IPS-20b (cell line): ENCODE measurements around the gene MYT1.

Experiments used
- H3K27ac ChIP-seq: one replicate; pipeline ENCODE4 v1.5.1; 2013; ENCODE audit warnings: low read length
- H3K27me3 ChIP-seq: 2 replicates; pipeline ENCODE4 v1.6.1; 2013; ENCODE audit warnings: mild to moderate bottlenecking, low read length, inconsistent platforms; ENCODE audit not compliant: insufficient read depth
- H3K36me3 ChIP-seq: 2 replicates; pipeline ENCODE4 v1.6.1; 2013; ENCODE audit warnings: low read depth, mild to moderate bottlenecking, inconsistent platforms, low read length, moderate library complexity; ENCODE audit not compliant: insufficient read depth
- H3K4me1 ChIP-seq: 2 replicates; pipeline ENCODE4 v1.6.1; 2013; ENCODE audit warnings: mild to moderate bottlenecking, control low read depth, inconsistent platforms, low read length, moderate library complexity; ENCODE audit not compliant: insufficient read depth
- H3K4me3 ChIP-seq: 2 replicates; pipeline ENCODE4 v1.5.1; 2013; ENCODE audit warnings: mild to moderate bottlenecking, low read length, inconsistent platforms
- H3K9ac ChIP-seq: 2 replicates; pipeline ENCODE4 v1.6.1; 2013; ENCODE audit warnings: low read depth, mild to moderate bottlenecking, inconsistent platforms, low read length, moderate library complexity
- H3K9me3 ChIP-seq: 2 replicates; pipeline ENCODE4 v1.6.1; 2013; ENCODE audit warnings: mild to moderate bottlenecking, low read depth, low read length, inconsistent platforms; ENCODE audit not compliant: insufficient read depth

MYT1 gene

DNA sequence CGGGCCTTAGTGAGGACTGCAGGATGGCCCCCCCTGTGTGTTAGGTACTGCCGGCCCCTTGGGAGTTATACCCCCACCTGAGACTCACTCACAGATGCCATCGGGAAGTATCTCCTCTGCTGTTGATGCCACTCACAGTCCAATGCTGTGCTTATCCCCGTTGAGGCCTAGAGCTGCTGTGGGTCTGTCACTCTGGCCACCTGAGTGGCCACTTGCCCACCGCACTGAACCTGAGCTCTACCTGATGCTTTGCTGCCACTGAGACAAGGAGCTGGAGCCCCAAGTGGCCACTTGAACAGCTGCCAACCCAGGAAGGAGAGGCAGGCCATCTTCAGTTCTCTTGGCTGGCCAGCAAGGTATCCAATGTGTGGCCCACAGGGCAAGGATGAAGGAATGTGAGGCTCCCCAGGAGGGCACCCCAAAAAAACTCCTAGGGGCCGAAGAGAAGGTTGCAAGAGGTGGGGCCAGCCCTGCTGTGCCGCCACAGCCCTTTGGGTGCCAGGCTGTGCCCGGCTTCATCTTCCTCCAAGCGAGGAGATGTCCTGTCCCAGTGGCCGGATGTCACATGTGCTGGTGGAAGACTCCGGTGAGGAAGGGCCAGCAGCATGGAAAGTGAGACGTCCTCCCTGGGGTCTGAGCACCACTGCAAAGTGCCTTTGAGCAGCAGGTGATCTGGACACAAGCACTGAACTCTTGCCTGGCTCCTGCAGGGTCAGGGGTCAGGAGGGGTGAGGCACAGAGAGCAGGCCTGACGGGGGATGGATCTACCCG is 61.8 kb downstream of the MYT1 start:
- no peak overlapping the region for H3K9ac ChIP-seq
- no peaks in the 10 kb centered on the region for H3K27me3 ChIP-seq
- no peaks in the 10 kb centered on the region for H3K36me3 ChIP-seq
- H3K4me3 ChIP-seq: no peak overlapping the region
- H3K27ac ChIP-seq: no peak overlapping the region
- H3K4me1 ChIP-seq: peaks cover 9% of the 10 kb centered on the region; the same call in 1 of the 2 replicates
- no peaks in the 10 kb centered on the region for H3K9me3 ChIP-seq

DNA sequence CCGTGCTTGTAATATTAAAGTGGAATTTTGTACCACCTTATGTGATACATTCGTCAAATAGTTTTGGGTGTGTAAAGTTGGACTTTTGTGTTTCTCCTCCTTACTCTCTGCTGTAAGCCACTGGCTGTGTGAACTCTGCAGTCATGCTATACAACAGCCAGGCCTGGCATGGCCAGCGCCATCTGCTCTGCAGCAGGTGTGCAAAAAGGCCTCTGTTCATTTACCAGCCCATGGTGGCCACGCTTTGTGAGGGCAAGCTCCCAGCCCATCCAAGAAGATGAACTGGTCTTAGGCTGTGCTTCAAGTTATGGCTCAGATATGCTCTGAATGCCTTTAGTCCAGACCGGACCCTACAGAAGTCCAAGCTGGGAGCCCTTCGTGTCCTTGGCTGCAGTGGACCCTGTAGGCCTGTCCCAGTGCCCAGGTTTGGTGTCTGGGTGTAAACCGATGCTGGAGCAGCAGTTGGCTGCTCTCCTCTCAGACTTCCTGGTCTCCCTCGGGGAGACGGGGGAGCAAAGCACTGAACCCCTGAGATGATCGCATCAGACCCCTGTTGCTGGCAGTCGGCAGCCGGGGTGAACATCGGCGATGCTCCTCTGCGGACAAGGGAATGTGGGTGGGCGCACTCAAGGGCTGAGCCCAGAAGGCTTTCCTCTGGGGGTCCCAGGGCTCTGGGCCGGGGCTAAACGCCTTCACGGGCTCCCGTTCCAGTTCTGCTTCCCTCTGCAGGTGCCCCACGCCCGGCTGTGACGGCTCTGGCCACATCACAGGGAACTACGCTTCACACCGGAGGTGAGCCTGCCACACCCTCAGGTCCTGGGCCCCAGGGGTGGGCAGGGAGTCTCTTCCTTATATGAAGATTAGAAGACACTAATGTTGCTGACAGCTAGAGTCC is 62.7 kb downstream of the MYT1 start:
- Histone ChIP-seq H3K4me1 (peaks cover 9% of the 10 kb centered on the region; the same call in 1 of the 2 replicates), H3K4me3 (no peak overlapping the region), H3K27ac (no peak overlapping the region), H3K9ac (no peak overlapping the region), H3K9me3 (no peaks in the 10 kb centered on the region), H3K27me3 (no peaks in the 10 kb centered on the region), H3K36me3 (no peaks in the 10 kb centered on the region)

DNA sequence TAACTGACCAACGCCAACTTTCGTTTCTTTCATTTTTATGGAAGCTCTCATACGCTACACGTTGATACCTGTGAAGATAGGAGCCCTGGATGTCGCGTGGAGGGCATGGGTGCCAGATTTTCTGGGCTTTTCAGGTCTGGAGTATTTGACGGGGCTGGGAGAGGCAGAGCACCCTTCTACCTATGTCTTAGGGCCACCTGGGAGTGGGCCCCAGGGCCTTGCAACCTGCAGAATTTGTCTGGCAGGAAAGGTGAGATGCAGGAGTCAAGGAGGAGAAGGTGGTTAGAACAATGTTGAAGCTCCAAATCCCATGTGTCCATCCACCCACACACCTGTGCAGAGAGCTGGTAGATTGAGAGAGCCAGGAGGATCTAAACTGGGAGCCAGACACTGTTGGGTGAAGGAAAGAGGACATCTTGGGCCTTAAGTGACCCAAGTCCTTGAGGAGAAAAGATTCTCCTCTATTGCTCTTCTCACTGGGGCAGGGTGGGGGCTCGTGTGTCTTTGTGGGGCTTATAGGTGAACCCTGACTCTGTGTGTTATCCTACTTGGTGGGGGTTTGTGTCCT is 63.9 kb downstream of the MYT1 start:
- H3K9me3 ChIP-seq: no peaks in the 10 kb centered on the region
- H3K27ac ChIP-seq: no peak overlapping the region
- no peak overlapping the region for H3K4me3 ChIP-seq
- H3K4me1 ChIP-seq: peaks cover 7% of the 10 kb centered on the region; the same call in 1 of the 2 replicates
- no peak overlapping the region for H3K9ac ChIP-seq
- no peaks in the 10 kb centered on the region for H3K27me3 ChIP-seq
- no peaks in the 10 kb centered on the region for H3K36me3 ChIP-seq

DNA sequence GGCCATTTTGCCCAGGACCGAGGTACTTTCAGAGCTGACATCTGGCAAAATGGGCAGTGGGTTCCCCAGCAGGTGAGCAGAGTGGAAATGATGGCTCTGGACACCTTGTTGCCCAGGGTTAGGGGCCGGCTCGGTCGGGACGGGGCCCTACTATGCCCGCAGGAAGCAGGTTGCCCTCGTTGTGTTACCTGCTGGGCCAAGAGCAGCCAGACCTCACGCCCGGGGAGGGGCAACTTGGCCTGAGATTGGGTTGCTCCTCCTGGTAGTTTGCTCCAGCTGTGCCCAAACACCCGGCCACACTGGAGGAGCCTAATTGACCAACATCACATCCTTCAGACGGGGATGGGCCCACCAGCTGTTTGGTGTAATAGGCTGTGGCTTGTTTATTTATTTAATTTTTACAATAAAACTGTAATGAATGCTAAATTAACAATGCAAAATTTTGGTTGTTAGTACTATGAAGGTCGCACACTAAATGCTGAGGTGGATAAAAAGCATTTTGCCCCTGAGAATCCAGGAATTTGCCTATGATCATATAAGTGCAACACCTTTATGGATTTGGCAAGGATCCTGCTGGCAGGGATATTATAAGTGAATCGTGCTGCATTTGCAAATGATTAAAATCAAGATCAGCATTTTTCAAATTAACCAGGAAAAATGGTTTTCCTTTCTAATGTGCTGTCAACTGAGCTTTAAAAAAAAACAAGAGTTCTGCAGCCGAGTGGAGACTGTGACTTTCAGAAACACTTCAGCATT is 64.7 kb downstream of the MYT1 start:
- H3K4me3 ChIP-seq: no peak overlapping the region
- H3K9me3 ChIP-seq: no peaks in the 10 kb centered on the region
- no peak overlapping the region for H3K9ac ChIP-seq
- H3K4me1 ChIP-seq: peaks cover 1% of the 10 kb centered on the region; the same call in 1 of the 2 replicates
- H3K27me3 ChIP-seq: no peaks in the 10 kb centered on the region
- H3K27ac ChIP-seq: no peak overlapping the region
- no peaks in the 10 kb centered on the region for H3K36me3 ChIP-seq

DNA sequence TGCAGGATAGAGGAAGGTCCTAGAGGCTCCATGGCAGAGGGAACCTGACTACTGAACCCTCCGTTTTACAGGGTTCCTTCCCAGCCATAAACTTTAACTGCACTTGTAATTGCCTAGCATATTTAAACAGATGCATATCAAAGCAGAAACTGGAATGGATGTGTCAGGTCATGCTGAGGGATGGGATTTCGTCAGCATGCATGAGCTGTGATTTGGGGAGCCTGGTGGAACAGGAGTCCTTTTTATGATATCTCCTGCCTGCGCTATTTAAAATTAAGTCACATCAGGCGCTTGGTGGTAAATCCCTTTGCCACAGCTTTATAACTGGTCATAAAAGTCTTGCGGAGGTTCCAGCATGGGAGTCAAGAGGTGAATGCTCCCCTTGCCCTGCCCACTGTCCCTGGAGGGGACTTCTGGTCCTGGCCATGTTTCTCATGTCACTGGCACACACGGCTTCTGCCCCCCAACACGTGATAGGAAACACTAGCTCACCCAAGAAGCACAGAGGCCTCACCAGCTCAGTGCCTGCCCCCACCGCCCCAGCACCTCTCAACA is 65.3 kb downstream of the MYT1 start:
- Histone ChIP-seq H3K27ac (no peak overlapping the region), H3K4me3 (no peak overlapping the region), H3K4me1 (no peaks in the 10 kb centered on the region), H3K9ac (no peak overlapping the region), H3K36me3 (no peaks in the 10 kb centered on the region), H3K9me3 (no peaks in the 10 kb centered on the region), H3K27me3 (no peaks in the 10 kb centered on the region)

DNA sequence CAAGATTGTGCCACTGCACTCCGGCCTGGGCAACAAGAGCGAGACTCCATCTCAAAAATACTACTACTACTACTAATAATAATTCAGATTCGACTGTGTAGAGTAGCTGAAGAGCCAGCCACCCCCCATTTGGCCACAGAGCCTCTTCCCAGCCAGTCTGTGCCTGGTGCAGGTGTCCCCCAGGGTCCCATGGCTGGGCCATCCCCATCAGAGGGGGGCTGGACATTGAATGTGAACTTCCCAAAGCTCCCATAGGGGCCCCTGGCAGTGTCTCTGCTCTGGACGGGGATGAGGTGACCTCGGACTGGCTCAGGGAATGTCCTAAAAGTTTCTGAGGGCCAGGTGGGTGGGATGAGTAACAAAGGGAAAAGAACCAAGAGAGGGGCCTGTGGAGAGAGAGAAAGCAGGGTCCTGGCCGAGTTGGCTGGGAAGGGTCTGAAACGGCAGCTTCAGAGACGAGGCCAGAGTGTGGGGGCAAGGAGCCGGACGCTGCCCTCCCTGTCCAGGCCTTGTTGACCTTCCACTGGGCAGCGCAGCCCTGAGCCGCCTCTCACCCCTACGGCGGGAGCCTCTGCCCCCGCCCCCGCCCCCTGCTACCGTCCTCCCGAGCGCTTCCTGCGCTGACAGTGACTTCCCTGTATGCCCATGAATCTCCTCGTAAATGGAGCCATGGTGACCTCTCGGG is 66.4 kb downstream of the MYT1 start:
- no peak overlapping the region for H3K4me3 ChIP-seq
- H3K27ac ChIP-seq: no peak overlapping the region
- no peak overlapping the region for H3K9ac ChIP-seq
- no peaks in the 10 kb centered on the region for H3K27me3 ChIP-seq
- no peaks in the 10 kb centered on the region for H3K9me3 ChIP-seq
- H3K4me1 ChIP-seq: no peaks in the 10 kb centered on the region
- no peaks in the 10 kb centered on the region for H3K36me3 ChIP-seq

DNA sequence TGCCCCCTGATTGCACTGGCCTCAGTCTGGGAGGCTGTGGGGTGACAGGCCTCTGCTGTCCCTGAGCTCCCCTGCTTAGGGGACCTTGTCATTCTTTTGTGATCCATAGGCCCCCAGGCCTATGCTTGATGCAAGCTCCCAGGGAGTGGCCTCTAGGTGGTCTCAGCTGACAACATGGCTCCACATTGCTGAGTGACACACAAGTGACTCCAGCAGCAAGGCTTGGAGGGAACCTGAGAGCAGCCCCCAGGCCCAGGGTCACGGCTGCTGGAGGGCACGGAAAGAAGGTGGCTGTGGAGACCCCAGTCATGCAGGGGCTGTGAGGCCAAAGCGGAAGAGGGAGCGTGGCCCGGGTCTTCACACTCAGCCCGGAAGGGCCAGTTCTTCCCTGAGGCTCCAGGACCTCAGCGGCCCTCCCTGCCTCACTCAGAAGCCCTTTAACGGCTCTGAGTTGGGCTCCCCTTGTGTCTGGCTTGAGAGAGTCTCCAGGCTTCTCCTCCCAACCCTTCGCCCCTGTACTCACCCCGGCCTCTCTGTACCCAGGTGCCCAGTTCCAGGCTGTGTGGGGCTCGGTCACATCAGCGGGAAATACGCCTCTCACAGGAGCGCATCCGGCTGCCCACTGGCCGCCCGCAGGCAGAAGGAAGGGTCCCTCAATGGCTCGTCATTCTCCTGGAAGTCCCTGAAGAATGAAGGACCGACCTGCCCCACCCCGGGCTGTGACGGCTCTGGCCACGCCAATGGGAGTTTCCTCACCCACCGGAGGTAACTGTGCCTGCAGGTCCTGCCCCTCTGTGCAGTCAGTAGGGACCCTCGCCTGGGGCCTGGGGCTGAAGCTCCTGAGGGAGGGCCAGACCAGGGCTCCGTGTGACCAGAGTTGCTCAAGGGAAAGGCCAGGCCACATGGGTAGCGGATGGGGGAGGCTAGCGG is 67.6 kb downstream of the MYT1 start:
- no peaks in the 10 kb centered on the region for H3K27me3 ChIP-seq
- H3K9me3 ChIP-seq: no peaks in the 10 kb centered on the region
- H3K9ac ChIP-seq: no peak overlapping the region
- H3K27ac ChIP-seq: no peak overlapping the region
- H3K4me1 ChIP-seq: no peaks in the 10 kb centered on the region
- H3K4me3 ChIP-seq: no peak overlapping the region
- no peaks in the 10 kb centered on the region for H3K36me3 ChIP-seq

DNA sequence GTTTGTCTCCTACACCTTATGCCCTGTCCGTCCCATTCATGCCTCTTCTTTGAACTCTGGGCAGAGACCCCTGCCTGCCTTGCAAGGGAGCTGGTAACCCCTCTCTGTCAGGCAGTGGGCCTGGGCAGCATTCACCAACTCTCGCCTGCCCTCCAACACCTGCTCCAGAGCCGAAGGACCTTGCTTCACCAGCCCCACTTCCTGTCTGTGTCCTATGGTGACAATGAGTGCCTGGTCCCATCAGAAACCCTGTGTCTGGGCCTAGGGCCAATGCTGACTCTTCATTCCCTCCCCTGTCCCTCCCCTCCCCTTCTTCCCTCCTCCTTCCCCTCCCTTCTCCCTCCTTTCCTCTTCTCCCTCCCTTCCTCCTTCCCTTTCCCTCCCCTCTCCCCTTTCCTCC is 68.5 kb downstream of the MYT1 start:
- Histone ChIP-seq H3K4me1 (no peaks in the 10 kb centered on the region), H3K27ac (no peak overlapping the region)

DNA sequence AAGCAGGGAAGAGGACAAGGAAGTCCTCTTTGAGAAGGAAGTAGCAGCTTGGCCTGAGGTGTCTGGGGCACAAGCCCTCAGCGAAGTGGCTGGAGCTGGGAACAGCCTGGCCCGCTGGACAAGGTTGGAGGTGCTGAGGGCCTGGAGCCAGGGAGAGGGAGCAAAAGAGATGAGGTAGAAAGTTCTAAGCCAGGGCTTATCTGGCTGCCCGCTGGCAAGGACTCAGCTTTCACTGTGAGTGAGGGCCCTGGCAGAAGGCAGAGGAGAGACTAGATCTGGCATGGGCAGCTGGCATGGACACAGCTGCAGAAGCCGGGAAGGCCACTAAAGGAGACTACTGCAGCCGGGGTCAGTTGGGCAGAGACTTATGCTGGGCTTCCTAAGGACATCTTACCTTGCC is 69.5 kb downstream of the MYT1 start:
- H3K4me1 ChIP-seq: no peaks in the 10 kb centered on the region
- H3K9ac ChIP-seq: no peak overlapping the region
- no peaks in the 10 kb centered on the region for H3K9me3 ChIP-seq
- no peaks in the 10 kb centered on the region for H3K27me3 ChIP-seq
- no peaks in the 10 kb centered on the region for H3K36me3 ChIP-seq
- no peak overlapping the region for H3K27ac ChIP-seq
- no peak overlapping the region for H3K4me3 ChIP-seq

More for the DNA sequence above, 68.5 kb downstream of the MYT1 start:
- Histone ChIP-seq H3K9me3 (no peaks in the 10 kb centered on the region), H3K9ac (no peak overlapping the region), H3K27me3 (no peaks in the 10 kb centered on the region), H3K36me3 (no peaks in the 10 kb centered on the region), H3K4me3 (no peak overlapping the region)

DNA sequence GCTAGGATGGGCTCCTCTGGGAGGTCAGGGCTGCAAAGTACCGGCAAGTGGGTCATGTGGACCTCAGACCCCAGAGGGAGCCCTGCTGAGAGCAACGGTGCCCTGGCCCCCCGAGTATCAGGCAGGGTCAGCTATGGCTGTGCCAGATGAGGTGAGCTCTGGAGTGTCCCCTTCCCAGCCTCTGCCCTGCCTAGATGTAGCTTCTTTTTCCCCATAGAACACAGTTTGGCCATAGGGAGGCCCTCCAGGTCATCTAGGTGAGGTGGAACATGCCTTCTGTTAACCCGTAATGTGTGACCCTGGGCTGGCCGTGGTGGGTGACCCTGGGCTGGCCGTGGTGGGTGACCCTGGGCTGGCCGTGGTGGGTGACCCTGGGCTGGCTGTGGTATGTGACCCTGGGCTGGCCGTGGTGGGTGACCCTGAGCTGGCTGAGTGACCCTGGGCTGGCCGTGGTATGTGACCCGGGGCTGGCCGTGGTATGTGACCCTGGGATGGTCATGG is 70.1 kb downstream of the MYT1 start:
- H3K27ac ChIP-seq: no peak overlapping the region
- H3K9ac ChIP-seq: no peak overlapping the region
- H3K27me3 ChIP-seq: no peaks in the 10 kb centered on the region
- no peaks in the 10 kb centered on the region for H3K4me1 ChIP-seq
- no peaks in the 10 kb centered on the region for H3K36me3 ChIP-seq
- H3K4me3 ChIP-seq: no peak overlapping the region
- no peaks in the 10 kb centered on the region for H3K9me3 ChIP-seq
